ENCODE data around the gene MTMR12.
"Not testable (repeated sequence)": the region's sequence is repeated elsewhere in the genome, so short reads cannot be mapped to it uniquely, and the experiment has no call there.

GRCh38 chr5:32290501-32290900 is 22.2 kb downstream of the MTMR12 start:
- TF ChIP-seq, protein P1, sequence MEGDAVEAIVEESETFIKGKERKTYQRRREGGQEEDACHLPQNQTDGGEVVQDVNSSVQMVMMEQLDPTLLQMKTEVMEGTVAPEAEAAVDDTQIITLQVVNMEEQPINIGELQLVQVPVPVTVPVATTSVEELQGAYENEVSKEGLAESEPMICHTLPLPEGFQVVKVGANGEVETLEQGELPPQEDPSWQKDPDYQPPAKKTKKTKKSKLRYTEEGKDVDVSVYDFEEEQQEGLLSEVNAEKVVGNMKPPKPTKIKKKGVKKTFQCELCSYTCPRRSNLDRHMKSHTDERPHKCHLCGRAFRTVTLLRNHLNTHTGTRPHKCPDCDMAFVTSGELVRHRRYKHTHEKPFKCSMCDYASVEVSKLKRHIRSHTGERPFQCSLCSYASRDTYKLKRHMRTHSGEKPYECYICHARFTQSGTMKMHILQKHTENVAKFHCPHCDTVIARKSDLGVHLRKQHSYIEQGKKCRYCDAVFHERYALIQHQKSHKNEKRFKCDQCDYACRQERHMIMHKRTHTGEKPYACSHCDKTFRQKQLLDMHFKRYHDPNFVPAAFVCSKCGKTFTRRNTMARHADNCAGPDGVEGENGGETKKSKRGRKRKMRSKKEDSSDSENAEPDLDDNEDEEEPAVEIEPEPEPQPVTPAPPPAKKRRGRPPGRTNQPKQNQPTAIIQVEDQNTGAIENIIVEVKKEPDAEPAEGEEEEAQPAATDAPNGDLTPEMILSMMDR (conservative IDR thresholded peaks at IDR 0.05; ENCODE audit: low read length): not testable (repeated sequence)
- TF ChIP-seq EZH2phosphoT487 (IDR thresholded peaks at IDR 0.05; ENCODE audit: borderline replicate concordance, low read depth, low read length): not testable (repeated sequence)
